ENCODE results near the gene ZNF878.
"Not testable (repeated sequence)": the region's sequence is repeated elsewhere in the genome, so short reads cannot be mapped to it uniquely, and the experiment has no call there.

The ZNF878 gene

DNA sequence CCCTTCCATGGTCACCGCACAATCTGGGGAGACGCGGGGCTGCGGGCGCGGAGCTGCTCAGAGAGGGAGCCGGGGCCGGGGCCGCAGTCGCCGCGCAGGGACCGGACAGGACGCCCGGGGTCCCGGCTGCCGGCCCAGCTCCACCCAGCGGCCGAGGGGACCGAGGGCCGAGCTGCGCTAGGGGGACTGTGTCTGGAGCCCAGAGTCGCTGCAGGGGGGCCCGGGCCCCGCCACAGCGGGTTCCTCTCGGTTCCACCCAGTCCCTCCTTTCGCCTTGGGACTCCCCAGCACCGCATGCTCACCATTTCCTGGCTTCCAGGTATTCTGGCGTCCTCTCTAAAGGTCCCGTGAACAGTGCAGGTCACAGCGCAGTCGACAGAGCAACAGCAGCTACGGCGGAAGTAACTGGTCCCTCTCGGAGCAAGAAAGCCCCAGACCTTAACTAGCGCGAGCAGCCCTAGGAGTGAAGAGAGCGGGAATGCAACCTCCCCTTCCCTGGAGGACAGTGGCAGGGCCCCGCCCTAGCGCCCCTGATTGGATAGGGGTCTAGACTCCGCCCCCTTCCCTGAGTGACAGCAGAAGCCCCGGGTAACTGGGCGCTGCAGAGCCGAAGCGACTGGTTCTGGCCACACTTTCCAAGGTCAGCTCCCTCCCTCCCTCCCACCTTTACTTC, at the start of gene ZNF878:
ZNF878 (minus strand) TSS at position 465 of the 673 bp plus-strand sequence; CDS start at position 305, 160 bp downstream.
- peak; percentile 53 to 58 (median 55) for DNase-seq (ENCODE audit: low read depth in 3 of 3)

DNA sequence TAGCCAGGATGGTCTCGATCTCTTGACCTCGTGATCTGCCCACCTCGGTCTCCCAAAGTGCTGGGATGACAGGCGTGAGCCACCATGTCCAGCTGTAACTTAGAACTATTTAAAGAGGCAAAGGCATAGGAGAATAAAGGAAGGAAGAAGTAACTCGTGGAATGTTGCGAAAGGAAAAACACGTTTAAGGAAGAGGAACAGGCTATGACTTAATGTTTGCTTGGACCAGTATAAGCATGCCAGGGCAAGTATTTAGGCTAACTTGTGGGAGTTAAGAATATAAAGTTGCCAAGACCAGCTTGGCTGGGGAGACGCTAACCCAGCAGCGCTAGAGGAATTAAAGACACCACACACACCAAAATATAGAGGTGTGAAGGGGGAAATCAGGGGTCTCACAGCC, 45.3 kb upstream of the ZNF878 start:
- DNase-seq (ENCODE audit: low read depth in 3 of 3) = no peak

DNA sequence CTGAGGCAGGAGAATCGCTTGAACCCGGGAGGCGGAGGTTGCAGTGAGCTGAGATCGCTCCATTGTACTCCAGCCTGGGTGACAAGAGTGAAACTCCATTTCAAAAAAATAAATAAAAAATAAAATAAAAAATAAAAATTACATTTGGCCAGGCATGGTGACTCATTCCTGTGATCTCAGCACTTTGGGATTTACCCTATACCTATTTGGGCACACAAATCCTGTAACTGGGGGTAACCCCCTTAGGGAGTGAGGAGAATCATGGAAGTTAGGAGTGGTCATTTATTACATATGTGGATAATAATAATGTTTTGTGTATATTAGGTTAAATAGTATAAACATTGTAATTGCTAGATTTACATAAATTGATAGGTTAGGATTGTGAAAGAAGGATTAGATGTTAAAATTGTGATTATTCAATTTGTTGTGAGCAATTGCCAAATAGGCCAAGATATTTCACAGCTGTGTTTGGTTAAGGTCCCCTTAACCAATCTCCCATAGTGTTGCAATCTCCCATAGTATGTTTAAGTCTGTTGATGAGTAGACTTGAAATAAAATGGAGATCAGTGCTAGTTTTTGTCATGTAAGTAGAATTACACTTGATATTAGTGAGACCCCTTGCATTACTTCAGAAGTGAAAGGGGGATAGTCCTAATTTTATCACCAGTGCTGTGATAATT, 42.5 kb upstream of the ZNF878 start:
- no peak for DNase-seq (ENCODE audit: low read depth in 3 of 3)

DNA sequence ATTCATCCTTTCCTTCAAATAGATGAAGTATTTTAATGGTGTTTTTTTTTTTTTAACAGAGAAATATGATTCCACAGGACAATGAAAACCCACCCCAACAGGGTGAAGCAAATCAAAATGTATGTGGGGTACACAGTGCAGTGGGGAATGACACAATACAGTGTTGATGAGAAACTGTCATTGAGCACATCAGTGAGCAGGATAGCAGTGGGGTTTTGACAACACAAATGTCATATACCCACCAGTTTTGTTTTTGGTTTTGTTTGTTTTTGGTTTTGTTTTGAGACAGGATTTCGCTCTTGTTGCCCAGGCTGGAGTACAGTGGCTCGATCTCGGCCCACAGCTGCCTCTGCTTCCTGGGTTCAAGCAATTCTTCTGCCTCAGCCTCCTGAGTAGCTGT, 41.0 kb upstream of the ZNF878 start:
- DNase-seq (ENCODE audit: low read depth in 3 of 3) = no peak

GRCh38 chr19:12092956-12093355, 40.2 kb upstream of the ZNF878 start:
- DNase-seq (ENCODE audit: low read depth in 3 of 3) = no peak

- peak; percentile 53 to 73 (median 56) for DNase-seq (ENCODE audit: low read depth in 3 of 3)
Measured at GRCh38 chr19:12092065-12092867, 39.5 kb upstream of the ZNF878 start.

GRCh38 chr19:12090807-12091206, 38.0 kb upstream of the ZNF878 start:
- DNase-seq (ENCODE audit: low read depth in 3 of 3) = peak; percentile 53 to 58 (median 58)

GRCh38 chr19:12085074-12085818, 32.5 kb upstream of the ZNF878 start:
- no peak for DNase-seq (ENCODE audit: low read depth in 3 of 3)

DNA sequence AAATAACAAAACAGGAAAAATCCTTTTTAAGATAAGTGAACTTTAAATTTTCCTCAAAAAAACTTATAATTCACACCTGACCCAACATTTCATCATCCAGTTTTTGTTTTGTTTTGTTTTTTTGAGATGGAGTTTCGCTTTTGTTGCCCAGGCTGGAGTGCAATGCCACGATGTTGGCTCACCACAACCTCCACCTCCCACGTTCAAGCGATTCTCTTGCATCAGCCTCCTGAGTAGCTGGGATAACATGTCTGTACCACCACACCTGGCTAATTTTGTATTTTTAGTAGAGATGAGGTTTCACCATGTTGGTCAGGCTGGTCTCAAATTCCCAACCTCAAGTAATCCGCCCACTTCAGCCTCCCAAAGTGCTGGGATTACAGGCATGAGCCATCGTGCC, 30.6 kb upstream of the ZNF878 start:
- DNase-seq (ENCODE audit: low read depth in 3 of 3) = not testable (repeated sequence)

- no peak for DNase-seq (ENCODE audit: low read depth in 3 of 3)
Measured at GRCh38 chr19:12077375-12077774, 24.6 kb upstream of the ZNF878 start.

- not testable (repeated sequence) for DNase-seq (ENCODE audit: low read depth in 3 of 3)
Measured at GRCh38 chr19:12076331-12076730, 23.6 kb upstream of the ZNF878 start.

DNA sequence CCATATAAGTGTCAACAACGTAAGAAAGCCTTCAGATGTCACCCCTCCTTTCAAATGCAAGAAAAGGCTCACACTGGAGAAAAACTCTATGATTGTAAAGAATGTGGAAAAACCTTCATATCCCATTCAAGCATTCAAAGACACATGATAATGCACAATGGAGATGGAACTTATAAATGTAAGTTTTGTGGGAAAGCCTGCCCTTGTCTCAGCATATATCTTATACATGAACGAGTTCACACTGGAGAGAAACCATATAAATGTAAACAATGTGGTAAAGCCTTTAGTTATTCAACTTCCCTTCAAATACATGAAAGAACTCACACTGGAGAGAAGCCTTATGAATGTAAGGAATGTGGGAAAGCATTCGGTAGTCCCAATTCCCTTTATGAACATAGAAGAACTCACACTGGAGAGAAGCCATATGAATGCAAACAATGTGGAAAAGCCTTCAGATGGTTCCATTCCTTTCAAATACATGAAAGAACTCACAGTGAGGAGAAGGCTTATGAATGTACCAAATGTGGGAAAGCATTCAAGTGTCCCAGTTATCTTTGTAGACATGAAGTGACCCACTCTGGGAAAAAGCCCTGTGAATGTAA, 22.9 kb upstream of the ZNF878 start:
- no peak for DNase-seq (ENCODE audit: low read depth in 3 of 3)

GRCh38 chr19:12064590-12065538, 12.1 kb upstream of the ZNF878 start, which contains the start of gene ZNF844:
TSS of gene ZNF844 (plus strand) at chr19:12064731. CDS start at chr19:12064874, 143 bp downstream.
- peak; percentile 54 to 69 (median 66) for DNase-seq (ENCODE audit: low read depth in 3 of 3)

DNA sequence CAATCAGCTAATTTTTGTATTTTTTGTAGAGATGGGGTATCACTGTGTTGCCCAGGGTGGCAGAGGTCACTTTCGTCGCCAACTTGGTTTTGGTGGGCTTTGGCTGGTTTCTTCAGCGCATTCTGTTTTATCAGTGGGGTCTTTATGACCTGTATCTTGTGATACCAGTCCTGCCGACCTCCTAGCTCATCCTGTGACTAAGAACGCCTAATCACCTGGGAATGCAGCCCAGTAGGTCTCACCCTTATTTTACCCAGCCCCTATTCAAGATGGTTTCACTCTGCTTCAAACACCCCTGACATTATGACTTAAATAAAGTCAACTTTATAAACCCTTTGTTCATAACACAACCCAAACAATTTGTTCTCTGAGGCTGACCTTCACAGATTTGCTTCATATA, 3.0 kb upstream of the ZNF878 start:
- DNase-seq (ENCODE audit: low read depth in 3 of 3) = no peak

GRCh38 chr19:12052091-12052496, 667 bp downstream of the ZNF878 start:
- DNase-seq (ENCODE audit: low read depth in 3 of 3) = no peak

DNA sequence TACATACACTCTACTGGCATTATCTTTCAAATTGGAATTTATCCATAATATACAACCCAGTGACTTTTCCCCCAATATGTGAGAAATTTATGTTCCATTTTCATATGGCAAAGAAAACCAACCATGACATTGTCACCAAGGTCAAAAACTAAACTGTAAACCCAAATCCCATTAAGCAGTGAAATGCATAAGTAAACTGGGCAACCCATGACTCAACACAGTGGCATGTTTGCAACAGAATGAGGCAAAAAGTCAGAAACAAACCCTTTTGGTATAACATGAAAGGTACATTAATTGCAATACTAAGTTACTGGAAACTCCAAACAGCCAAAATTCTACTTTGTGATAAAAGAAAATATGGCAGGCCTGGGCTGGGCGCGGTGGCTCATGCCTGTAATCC, 4.9 kb downstream of the ZNF878 start:
- DNase-seq (ENCODE audit: low read depth in 3 of 3) = no peak

DNA sequence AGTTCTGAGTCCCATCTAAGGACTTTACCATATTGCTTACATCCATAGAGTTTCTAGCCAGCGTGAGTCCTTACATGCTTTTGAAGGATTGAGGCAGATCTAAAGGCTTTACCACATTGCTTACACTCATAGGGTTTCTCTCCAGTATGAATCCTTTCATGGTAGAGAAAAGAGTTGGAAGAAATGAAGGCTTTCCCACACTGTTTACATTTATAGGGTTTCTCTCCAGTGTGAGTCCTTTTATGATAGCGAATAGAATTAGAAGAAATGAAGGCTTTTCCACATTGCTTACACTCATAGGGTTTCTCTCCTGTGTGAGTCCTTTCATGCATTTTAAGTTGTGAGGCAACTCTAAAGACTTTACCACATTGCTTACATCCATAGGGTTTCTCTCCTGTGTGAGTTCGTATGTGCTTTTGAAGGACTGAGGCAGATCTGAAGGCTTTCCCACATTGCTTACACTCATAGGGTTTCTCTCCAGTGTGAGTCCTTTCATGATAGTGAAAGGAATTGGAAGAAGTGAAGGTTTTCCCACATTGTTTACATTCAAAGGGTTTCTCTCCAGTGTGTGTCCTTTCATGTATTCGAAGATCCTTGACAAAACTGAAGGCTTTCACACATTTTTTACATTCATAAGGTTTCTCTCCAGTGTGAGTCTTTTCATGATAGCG, 8.9 kb downstream of the ZNF878 start:
- no peak for DNase-seq (ENCODE audit: low read depth in 3 of 3)

DNA sequence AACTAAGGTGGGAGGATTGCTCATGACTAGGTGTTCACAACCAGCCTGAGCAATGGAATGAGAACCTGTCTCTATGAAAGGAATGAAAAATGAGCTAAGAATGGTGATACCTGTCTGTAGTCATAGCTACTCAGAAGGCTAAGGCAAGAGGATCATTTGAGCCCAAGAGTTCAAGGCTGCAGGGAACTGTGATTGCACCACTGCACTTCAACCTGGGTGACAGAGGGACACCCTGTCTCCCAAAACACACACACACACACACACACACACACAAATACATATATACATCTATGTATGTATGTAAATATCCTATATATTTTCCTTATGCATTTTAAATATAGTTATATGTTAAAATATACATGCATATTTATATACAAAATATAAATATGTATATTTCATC, 9.9 kb downstream of the ZNF878 start:
- no peak for DNase-seq (ENCODE audit: low read depth in 3 of 3)
